Stimulated activated naive CD8-positive, alpha-beta T cell treated with anti-CD3 and anti-CD28 coated beads, Interleukin-15, Interleukin-2, amounts not matched to agents 100 U/mL and 50 U/mL, for 24 hours (primary cell): ENCODE data around the gene NUDT4B.
A peak's percentile ranks its signal among the peaks of the same experiment; 100 is the strongest.
"Not testable (repeated sequence)": the region's sequence is repeated elsewhere in the genome, so short reads cannot be mapped to it uniquely, and the experiment has no call there.

ENCODE experiments used
- ATAC-seq: fragments of 150-1000 bp; cut with Tn5 transposase; one replicate; pipeline ENCODE4 v1.10.0; 2021
- DNase-seq: peaks from one replicate; pipeline ENCODE4 v3.0.0; 2021

The NUDT4B gene

GRCh38 chr1:148748563-148749334 is at the start of gene NUDT4B:
Gene NUDT4B (plus strand): TSS chr1:148748774. CDS start chr1:148748953, 179 bp downstream.
- DNase-seq, result not testable (repeated sequence)
- ATAC-seq, result peak; percentile 56

- ATAC-seq, result peak; percentile 97
- not testable (repeated sequence) for DNase-seq
Measured at GRCh38 chr1:148699357-148699756, 49.2 kb upstream of the NUDT4B start.

- ATAC-seq, DNase-seq: not testable (repeated sequence)
Measured at GRCh38 chr1:148702242-148702641, 46.3 kb upstream of the NUDT4B start.

- not testable (repeated sequence) for ATAC-seq, DNase-seq
Measured at GRCh38 chr1:148703973-148704591, 44.5 kb upstream of the NUDT4B start.

- DNase-seq, result not testable (repeated sequence)
Measured at GRCh38 chr1:148705316-148705948, 43.1 kb upstream of the NUDT4B start.

GRCh38 chr1:148708779-148709333 is 39.7 kb upstream of the NUDT4B start:
- ATAC-seq, result not testable (repeated sequence)

More at GRCh38 chr1:148705316-148705948, 43.1 kb upstream of the NUDT4B start:
- ATAC-seq, result peak; percentile 59

GRCh38 chr1:148710772-148711523 is 37.6 kb upstream of the NUDT4B start:
- DNase-seq, result not testable (repeated sequence)
- peak; percentile 42 for ATAC-seq

More at GRCh38 chr1:148708779-148709333, 39.7 kb upstream of the NUDT4B start:
- DNase-seq, result not testable (repeated sequence)

GRCh38 chr1:148712353-148712752 is 36.2 kb upstream of the NUDT4B start:
- DNase-seq, ATAC-seq: not testable (repeated sequence)

GRCh38 chr1:148715518-148715917 is 33.1 kb upstream of the NUDT4B start:
- not testable (repeated sequence) for ATAC-seq, DNase-seq

- DNase-seq, result not testable (repeated sequence)
- ATAC-seq, result peak; percentile 36
Measured at GRCh38 chr1:148716966-148717520, 31.5 kb upstream of the NUDT4B start.

GRCh38 chr1:148720918-148721317 is 27.7 kb upstream of the NUDT4B start:
- ATAC-seq, DNase-seq: not testable (repeated sequence)

- ATAC-seq, DNase-seq: not testable (repeated sequence)
Measured at GRCh38 chr1:148722758-148723157, 25.8 kb upstream of the NUDT4B start.

- ATAC-seq, DNase-seq: not testable (repeated sequence)
Measured at GRCh38 chr1:148723515-148723914, 25.1 kb upstream of the NUDT4B start.

- not testable (repeated sequence) for ATAC-seq, DNase-seq
Measured at GRCh38 chr1:148724872-148725271, 23.7 kb upstream of the NUDT4B start.

- not testable (repeated sequence) for DNase-seq, ATAC-seq
Measured at GRCh38 chr1:148727862-148728261, 20.7 kb upstream of the NUDT4B start.

- not testable (repeated sequence) for DNase-seq
- peak; percentile 45 for ATAC-seq
Measured at GRCh38 chr1:148729128-148729527, 19.4 kb upstream of the NUDT4B start.

- ATAC-seq, DNase-seq: not testable (repeated sequence)
Measured at GRCh38 chr1:148729541-148729940, 19.0 kb upstream of the NUDT4B start.

GRCh38 chr1:148732277-148732676 is 16.3 kb upstream of the NUDT4B start:
- ATAC-seq, DNase-seq: not testable (repeated sequence)

- DNase-seq, result not testable (repeated sequence)
- peak; percentile 44 for ATAC-seq
Measured at GRCh38 chr1:148733585-148734310, 14.8 kb upstream of the NUDT4B start.

GRCh38 chr1:148734311-148734662 is 14.3 kb upstream of the NUDT4B start:
- DNase-seq, ATAC-seq: not testable (repeated sequence)
